NK-92 (cell line): ENCODE data around the gene STK16.
"Not testable (repeated sequence)": the region's sequence is repeated elsewhere in the genome, so short reads cannot be mapped to it uniquely, and the experiment has no call there.

ENCODE experiments used
- DNase-seq: peaks from one replicate; lab custom pipeline; 2025; ENCODE audit not compliant: unreplicated experiment; lab: John Stamatoyannopoulos, UW

STK16 gene

DNA sequence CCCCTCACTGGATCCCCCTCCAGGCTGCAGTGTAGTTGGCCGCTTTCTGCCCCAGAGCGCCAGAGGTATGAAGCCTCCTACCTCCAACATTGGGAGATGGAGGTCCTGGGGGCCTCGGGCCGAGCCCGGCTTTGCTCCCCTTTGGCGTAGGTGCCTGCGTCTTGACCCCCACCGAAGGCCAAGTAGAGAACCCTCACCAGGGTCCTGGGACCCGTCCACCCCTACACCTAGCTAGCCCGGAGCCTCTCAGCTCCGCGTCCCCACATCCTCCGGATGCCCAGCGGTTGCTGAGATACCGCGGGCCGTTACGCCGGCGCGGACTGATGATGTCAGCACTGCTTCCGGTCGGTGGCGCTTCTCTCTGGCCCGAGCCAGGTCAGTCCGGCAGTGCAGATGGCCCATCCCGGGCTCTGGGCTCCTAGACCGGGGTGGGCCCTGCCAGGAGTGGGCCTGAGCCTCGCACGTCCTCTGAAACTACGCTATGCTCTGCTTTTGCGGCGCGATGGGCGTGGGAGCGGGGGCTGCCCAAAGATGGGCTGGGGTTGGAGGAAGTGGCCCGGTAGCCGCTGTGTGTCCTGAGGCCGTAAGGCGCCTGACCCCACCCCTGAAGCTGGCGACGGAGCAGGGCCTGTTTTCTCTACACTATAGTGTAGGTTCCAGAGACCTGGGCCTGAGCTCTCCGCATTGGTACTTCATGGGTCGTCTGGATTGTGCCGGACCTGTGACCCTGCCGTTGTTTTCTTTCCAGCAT is at the start of gene STK16, which contains the start of gene GLB1L:
STK16 (plus strand) TSS at position 332 of the 751 bp plus-strand sequence. CDS start 521 bp downstream, outside the sequence.
GLB1L (minus strand) TSS at position 297 of the 751 bp plus-strand sequence. CDS start 1,871 bp downstream, outside the sequence.
- DNase-seq: peak; percentile 46

- DNase-seq: no peak
These were observed 47.9 kb upstream of the STK16 start for GRCh38 chr2:219197388-219197787.

GRCh38 chr2:219198974-219199373 is 46.3 kb upstream of the STK16 start:
- DNase-seq: no peak

GRCh38 chr2:219199470-219200211 is 45.6 kb upstream of the STK16 start:
- DNase-seq: no peak

- not testable (repeated sequence) for DNase-seq
These were observed 44.6 kb upstream of the STK16 start for GRCh38 chr2:219200502-219201326.

DNA sequence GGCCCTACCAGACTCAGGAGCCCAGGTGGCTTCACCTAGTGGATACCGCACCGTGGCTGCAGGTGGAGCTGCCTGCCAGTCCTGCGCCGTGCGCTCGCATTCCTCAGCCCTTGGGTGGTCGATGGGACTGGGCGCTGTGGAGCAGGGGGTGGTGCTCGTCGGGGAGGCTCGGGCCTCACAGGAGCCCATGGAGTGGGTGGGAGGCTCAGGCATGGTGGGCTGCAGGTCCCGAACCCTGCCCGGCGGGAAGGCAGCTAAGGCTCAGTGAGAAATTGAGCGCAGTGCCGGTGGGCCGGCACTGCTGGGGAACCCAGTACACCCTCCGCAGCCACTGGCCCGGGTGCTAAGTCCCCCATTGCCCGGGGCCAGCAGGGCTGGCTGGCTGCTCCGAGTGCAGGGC is 43.9 kb upstream of the STK16 start:
- not testable (repeated sequence) for DNase-seq

DNA sequence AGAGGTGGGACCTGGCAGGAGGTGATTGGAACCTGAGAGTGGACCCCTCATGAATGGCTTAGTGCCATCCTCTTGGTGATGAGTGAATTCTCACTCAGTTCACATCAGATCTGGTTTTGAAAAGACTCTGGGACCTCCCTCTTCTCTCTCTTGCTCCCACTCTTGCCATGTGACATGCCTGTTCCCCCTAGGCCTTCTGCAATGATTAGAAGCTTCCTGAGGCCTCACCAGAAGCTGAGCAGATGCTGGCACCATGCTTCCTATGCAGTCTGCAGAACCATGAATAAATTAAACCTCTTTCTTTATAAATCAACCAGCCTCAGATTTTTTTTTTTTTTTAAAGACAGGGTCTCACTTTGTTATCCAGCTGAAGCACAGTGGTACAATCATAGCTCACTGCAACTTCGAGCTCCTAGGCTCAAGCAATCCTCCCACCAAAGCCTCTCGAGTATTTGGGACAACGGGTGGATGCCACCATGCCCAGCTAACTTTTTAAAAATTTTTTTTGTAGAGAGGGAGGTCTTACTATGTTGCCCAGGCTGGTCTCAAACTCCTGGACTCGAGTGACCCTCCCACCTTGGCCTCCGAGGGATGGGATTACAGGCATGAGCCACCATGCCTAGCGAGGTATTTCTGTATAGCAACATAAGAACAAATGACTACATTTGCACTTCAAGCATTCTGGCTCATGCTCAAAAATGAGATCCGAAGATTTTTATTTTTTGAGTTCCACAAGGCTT is 40.7 kb upstream of the STK16 start:
- no peak for DNase-seq

DNA sequence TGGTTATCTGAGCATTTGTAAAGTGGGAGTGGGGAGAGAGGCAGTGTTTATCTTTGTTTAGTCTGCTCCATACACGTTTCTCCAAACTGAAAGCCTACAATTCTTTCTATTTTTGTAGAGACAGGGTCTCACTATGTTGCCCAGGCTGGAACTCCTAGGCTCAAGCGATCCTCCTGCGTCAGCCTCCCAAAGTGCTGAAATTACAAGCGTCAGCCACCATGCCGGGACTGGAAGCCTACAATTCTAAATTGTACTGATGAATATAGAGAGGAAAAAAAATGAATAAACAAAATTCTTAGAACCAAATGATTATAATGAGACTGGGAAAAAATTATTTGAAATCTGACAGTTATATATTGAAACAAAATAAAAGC is 40.1 kb upstream of the STK16 start:
- DNase-seq: no peak

DNA sequence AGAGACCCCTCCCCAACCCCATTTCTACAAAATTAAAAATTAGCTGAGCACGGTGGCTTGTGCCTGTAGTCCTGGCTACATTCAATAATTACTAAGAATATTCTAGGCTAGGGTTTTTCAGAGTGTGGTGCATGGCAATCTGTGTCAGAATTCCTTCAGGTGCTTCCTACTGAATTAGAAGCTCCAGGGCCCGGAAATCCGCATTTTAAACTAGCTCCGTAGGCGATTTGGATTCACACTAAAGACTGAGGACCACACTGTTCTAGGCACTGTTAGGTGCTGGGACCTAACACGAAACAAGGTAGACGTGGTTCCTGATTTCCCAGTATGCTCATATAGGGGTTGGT is 39.3 kb upstream of the STK16 start:
- DNase-seq: no peak

- DNase-seq: peak; percentile 67
These were observed 38.7 kb upstream of the STK16 start, which contains the start of gene ZFAND2B for GRCh38 chr2:219206328-219207133. Gene ZFAND2B, plus strand, starts transcription at chr2:219206782. Its CDS starts 206 bp downstream, at chr2:219206988.

GRCh38 chr2:219207134-219207883 is 38.0 kb upstream of the STK16 start:
- DNase-seq: no peak

DNA sequence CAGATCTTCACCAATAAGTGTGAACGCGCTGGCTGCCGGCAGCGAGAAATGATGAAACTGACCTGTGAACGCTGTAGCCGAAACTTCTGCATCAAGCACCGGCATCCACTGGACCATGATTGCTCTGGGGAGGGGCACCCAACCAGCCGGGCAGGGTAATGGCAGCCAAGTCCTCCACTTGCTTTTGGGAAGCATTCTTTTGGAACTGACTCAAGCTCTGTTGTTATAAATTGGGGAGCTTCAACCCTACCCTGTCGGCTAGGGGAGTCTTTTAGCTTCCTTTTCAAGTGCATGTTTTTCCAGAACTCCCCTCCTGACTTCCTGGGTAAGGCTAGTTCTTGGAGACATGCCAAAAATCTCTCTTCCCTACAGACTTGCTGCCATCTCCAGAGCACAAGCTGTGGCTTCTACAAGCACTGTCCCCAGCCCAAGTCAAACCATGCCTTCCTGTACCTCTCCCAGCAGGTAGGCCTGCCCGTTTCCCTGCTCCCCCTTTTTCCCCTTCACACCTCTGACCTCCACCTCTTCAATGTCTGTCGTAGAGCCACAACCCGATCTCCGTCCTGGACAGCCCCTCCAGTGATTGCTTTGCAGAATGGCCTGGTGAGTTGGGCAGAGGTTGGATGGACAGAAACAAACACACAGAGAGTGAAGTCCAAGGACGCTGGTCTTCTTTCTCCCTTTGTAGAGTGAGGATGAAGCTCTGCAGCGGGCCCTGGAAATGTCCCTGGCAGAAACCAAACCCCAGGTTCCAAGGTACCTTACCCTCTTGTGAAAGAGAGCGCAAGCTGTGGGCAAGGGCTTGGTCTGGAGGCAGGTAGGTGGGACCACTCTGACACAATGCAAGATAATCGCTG is 37.2 kb upstream of the STK16 start:
- no peak for DNase-seq

DNA sequence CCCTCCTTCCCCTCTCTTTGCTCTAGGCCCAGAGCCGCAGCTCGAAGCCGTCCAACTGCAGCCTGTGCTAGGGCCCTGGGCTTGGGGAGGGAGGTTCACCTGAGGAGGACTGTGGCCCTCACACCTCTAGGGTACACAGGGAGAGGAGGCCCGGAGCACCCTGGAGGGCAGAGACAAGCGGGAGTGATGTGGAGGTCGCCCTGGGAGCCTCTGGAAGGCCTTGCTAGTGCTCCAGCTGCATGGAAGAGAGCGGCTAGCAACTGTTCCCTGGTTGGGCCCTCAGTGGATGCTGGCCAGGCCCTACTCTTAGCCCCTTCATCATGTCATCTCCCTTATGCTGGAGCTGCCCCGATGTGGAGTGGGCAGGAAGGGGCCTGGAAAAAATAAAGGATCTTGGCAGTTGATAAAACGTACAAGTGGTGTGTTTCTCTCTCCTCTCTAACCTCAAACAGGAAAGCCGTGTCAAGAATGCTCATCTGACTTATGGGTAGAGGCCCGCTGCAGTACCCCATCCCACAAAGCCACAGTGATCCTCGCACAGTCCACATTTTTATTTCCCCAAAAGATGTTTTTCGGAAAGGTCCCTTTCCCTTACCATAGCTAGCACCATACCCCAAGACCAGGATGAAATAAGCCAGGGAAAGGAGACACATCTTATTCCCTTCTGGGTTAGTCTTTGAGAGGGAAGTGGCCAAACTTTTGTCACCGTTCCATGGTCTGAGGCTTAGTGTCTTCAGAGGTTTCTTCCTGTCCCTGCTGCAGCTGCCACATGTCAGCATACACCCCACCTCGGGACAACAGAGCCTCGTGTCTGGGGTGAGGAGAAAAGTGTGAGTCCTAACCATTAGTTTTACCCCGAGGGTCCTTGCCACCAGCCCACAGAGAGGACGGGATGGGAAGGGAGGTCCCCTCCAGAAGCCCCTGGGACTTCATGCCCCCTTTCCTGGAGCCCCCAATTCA is 35.8 kb upstream of the STK16 start:
- no peak for DNase-seq

GRCh38 chr2:219210196-219210885 is 34.9 kb upstream of the STK16 start:
- DNase-seq: no peak

GRCh38 chr2:219210886-219211362 is 34.4 kb upstream of the STK16 start:
- no peak for DNase-seq

DNA sequence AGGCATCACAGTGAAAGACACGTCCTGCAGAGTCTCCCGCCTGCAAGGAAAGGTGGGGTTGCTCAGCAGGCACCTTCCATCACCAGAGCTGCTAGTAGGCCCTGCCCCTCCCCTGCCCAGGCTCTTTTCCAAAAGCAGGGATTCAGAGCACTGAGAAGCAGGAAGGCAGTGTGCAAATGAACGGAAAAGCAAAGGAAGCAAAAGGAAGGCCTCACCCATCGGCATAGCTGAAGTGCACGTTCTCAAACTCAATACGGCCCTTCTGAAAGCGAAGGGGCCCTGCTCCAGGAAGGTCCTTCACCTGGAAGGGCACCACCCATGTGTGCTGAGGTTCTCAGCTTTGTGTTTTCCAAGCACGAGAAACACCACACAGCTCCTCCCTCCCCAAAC is 32.3 kb upstream of the STK16 start:
- DNase-seq: no peak
